DND-41 (cell line): Measurements from ENCODE around the gene FUNDC2.

Source experiments
- ATAC-seq: fragments of 200-7000 bp; cut with Tn5 transposase; 3 replicates; pipeline ENCODE4 v1.9.1; 2021; ENCODE audit warnings: low read depth; ENCODE audit not compliant: insufficient read depth
- DNase-seq: peaks from one replicate; pipeline ENCODE4 v3.0.0-alpha.2; 2020
- H2AFZ ChIP-seq: 2 replicates; pipeline ENCODE4 v1.6.0; 2012; ENCODE audit warnings: low read depth, low read length
- H3K27ac ChIP-seq: 2 replicates; pipeline ENCODE4 v1.5.1; 2012; ENCODE audit warnings: low read length, inconsistent platforms
- H3K27me3 ChIP-seq: fragments of 200-600 bp; sonication (generic); 2 replicates; pipeline ENCODE4 v1.6.0; 2012; ENCODE audit warnings: low read length, mild to moderate bottlenecking, inconsistent platforms; ENCODE audit not compliant: insufficient read depth, poor library complexity
- H3K36me3 ChIP-seq: 2 replicates; pipeline ENCODE4 v1.5.1; 2012; ENCODE audit warnings: low read length, inconsistent platforms; ENCODE audit not compliant: insufficient read depth
- H3K4me1 ChIP-seq: 2 replicates; pipeline ENCODE4 v1.5.1; 2012; ENCODE audit warnings: mild to moderate bottlenecking, low read length; ENCODE audit not compliant: insufficient read depth
- H3K4me2 ChIP-seq: 2 replicates; pipeline ENCODE4 v1.6.0; 2012; ENCODE audit warnings: mild to moderate bottlenecking, moderate library complexity, low read length, inconsistent platforms; ENCODE audit not compliant: insufficient read depth
- H3K4me3 ChIP-seq, 2 experiments: fragments of 200-600 bp in 1 of 2; shearing (Covaris generic) in 1 of 2; 2 replicates each; pipeline ENCODE4 v1.5.1; 2012 to 2016; ENCODE audit warnings: inconsistent platforms in 2 of 2, low read length in 2 of 2, mild to moderate bottlenecking in 2 of 2, low read depth in 1 of 2, moderate library complexity in 1 of 2
- H3K79me2 ChIP-seq: 2 replicates; pipeline ENCODE4 v1.6.0; 2012; ENCODE audit warnings: low read length, inconsistent platforms; ENCODE audit not compliant: insufficient read depth
- H3K9ac ChIP-seq: 2 replicates; pipeline ENCODE4 v1.6.0; 2012; ENCODE audit warnings: low read depth, mild to moderate bottlenecking, inconsistent platforms, low read length, moderate library complexity
- H3K9me3 ChIP-seq: 2 replicates; pipeline ENCODE4 v1.5.1; 2012; ENCODE audit warnings: low read length, moderate library complexity, mild to moderate bottlenecking, inconsistent platforms; ENCODE audit not compliant: insufficient read depth, severe bottlenecking
- H4K20me1 ChIP-seq: 2 replicates; pipeline ENCODE4 v1.6.0; 2012; ENCODE audit warnings: low read length; ENCODE audit not compliant: insufficient read depth
- TF ChIP-seq, protein P1 (sequence below): IDR thresholded peaks from 2 replicates; pipeline ENCODE4 v1.5.1; 2012; ENCODE audit warnings: borderline replicate concordance, low read length, moderate library complexity, mild to moderate bottlenecking; ENCODE audit not compliant: poor library complexity, severe bottlenecking; ENCODE audit errors: extremely low read depth

FUNDC2 gene

DNA sequence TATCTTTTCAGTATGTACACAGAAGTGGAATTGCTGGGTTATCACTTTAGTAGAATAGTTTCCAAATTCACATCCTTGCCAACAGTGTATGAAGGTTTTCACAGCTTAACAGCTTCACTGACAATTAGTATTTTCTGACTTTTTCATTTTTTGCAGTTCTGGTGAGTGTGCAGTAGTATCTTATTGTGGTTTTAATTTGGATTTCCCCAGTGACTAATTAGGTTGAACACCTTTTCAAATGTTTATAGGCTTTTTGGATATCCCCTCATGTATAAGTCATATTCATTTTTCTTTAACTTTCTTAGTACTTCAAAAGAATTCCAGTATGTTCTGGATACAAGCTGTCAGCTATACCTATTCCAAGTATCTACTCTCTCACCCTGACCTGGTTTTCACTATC is 81.8 kb downstream of the FUNDC2 start:
- Histone ChIP-seq H3K4me1 (no peaks in the 10 kb centered on the region), H3K4me2 (no peak overlapping the region), H3K27ac (no peak overlapping the region), H3K9ac (no peak overlapping the region), H3K27me3 (no peaks in the 10 kb centered on the region), H3K36me3 (peaks cover 10% of the 10 kb centered on the region; the same call in 1 of the 2 replicates), H4K20me1 (no peaks in the 10 kb centered on the region), H3K79me2 (no peaks in the 10 kb centered on the region), H3K9me3 (no peaks in the 10 kb centered on the region), H2AFZ (no peak overlapping the region), H3K4me3 (no peak overlapping the region)
- DNase-seq, result no peak
- TF ChIP-seq, protein P1, sequence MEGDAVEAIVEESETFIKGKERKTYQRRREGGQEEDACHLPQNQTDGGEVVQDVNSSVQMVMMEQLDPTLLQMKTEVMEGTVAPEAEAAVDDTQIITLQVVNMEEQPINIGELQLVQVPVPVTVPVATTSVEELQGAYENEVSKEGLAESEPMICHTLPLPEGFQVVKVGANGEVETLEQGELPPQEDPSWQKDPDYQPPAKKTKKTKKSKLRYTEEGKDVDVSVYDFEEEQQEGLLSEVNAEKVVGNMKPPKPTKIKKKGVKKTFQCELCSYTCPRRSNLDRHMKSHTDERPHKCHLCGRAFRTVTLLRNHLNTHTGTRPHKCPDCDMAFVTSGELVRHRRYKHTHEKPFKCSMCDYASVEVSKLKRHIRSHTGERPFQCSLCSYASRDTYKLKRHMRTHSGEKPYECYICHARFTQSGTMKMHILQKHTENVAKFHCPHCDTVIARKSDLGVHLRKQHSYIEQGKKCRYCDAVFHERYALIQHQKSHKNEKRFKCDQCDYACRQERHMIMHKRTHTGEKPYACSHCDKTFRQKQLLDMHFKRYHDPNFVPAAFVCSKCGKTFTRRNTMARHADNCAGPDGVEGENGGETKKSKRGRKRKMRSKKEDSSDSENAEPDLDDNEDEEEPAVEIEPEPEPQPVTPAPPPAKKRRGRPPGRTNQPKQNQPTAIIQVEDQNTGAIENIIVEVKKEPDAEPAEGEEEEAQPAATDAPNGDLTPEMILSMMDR, result no peak
- ATAC-seq, result no peak
